Neural progenitor cell (in vitro differentiated cells): ENCODE results near the gene RGS7.

ENCODE experiments used
- EZH2 ChIP-seq: fragments of 200-600 bp; sonication (generic); IDR thresholded peaks from 2 replicates; pipeline ENCODE4 v1.6.1; 2017; ENCODE audit warnings: antibody characterized with exemption, mild to moderate bottlenecking, moderate library complexity
- EZH2phosphoT487 ChIP-seq: fragments of 200-600 bp; sonication (generic); IDR thresholded peaks from 2 replicates; pipeline ENCODE4 v1.6.1; 2017; ENCODE audit warnings: antibody characterized with exemption
- TF ChIP-seq, protein P1 (sequence below): fragments of 200-600 bp; sonication (generic); IDR thresholded peaks from 2 replicates; pipeline ENCODE4 v1.5.1; 2017; ENCODE audit warnings: antibody characterized with exemption, mild to moderate bottlenecking

DNA sequence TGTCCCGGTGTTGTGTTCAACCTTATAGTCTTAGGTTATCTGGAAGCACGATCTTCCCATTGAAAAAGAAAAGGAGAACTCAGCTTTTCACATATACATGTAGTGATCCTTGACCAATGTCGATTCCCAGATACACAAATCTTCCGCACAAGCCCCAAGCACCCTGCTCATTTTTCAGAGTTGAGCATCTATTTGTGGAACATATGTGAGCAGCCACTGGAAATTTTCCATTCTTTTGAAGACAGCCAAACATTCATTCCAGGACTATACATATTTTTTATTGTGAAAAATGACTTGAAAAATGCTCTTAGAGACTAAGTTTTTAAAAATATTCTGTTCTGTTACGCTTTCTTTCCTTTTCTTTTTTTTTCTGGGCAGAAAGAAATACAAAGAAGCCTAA is 371.9 kb downstream of the RGS7 start:
- TF ChIP-seq EZH2 = no peak
- TF ChIP-seq, protein P1, sequence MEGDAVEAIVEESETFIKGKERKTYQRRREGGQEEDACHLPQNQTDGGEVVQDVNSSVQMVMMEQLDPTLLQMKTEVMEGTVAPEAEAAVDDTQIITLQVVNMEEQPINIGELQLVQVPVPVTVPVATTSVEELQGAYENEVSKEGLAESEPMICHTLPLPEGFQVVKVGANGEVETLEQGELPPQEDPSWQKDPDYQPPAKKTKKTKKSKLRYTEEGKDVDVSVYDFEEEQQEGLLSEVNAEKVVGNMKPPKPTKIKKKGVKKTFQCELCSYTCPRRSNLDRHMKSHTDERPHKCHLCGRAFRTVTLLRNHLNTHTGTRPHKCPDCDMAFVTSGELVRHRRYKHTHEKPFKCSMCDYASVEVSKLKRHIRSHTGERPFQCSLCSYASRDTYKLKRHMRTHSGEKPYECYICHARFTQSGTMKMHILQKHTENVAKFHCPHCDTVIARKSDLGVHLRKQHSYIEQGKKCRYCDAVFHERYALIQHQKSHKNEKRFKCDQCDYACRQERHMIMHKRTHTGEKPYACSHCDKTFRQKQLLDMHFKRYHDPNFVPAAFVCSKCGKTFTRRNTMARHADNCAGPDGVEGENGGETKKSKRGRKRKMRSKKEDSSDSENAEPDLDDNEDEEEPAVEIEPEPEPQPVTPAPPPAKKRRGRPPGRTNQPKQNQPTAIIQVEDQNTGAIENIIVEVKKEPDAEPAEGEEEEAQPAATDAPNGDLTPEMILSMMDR = no peak
- no peak for TF ChIP-seq EZH2phosphoT487
